GM21390 (cell line): ENCODE data around the gene MIA3.
"Not testable (repeated sequence)": the region's sequence is repeated elsewhere in the genome, so short reads cannot be mapped to it uniquely, and the experiment has no call there.

Experiments used
- ATAC-seq: cut with Tn5 transposase; IDR thresholded peaks from one replicate; pipeline ENCODE4 v1.9.1; 2021; ENCODE audit not compliant: unreplicated experiment

The MIA3 gene

DNA sequence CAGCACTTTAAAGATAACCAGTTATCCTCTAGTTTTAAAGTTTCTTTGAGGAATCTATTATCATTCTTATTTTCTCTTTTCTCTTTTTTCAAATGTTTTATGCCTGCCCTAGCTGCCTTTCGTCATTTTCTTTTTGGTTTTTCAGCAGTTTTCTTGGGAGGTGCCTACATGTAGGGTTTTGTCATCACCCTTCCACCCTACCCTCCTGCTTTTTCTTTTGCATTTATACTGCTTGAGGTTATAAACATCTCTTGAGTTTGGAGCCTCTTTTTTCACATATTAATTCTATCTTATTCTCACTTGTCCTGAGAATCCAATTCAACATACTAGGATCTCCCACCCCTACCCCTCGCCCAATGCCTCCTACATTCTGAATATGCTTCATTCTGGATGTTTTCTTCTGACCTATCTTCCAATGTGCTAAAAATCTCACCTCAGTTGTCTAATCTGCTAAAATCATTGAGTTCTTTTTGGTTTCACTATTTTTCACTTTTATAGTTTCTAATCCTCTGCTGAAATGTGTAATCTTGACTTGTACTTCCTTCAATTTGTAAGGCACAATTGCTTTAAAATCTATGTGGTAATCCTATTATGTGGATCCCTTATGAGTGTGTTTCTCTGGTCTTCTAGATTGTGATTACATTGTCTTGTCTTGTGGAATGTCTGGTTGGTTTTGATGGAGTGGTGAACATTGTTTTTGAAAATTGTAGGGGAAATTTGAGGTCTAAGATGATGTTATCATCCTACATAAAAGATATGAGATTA lies 38.7 kb downstream of the MIA3 start:
- ATAC-seq = no peak

GRCh38 chr1:222657899-222658298 lies 40.0 kb downstream of the MIA3 start:
- ATAC-seq = no peak

- ATAC-seq = no peak
These were observed 45.6 kb downstream of the MIA3 start for GRCh38 chr1:222663431-222663934.

GRCh38 chr1:222665964-222666363 lies 48.1 kb downstream of the MIA3 start:
- no peak for ATAC-seq

- ATAC-seq = not testable (repeated sequence)
These were observed 50.3 kb downstream of the MIA3 start for GRCh38 chr1:222668184-222668583.

- not testable (repeated sequence) for ATAC-seq
These were observed 51.2 kb downstream of the MIA3 start for GRCh38 chr1:222669107-222669506.

- ATAC-seq = no peak
These were observed 52.2 kb downstream of the MIA3 start for GRCh38 chr1:222670110-222670509.

GRCh38 chr1:222680080-222680479 lies 62.2 kb downstream of the MIA3 start:
- no peak for ATAC-seq

GRCh38 chr1:222691016-222691415 lies 73.1 kb downstream of the MIA3 start:
- no peak for ATAC-seq

DNA sequence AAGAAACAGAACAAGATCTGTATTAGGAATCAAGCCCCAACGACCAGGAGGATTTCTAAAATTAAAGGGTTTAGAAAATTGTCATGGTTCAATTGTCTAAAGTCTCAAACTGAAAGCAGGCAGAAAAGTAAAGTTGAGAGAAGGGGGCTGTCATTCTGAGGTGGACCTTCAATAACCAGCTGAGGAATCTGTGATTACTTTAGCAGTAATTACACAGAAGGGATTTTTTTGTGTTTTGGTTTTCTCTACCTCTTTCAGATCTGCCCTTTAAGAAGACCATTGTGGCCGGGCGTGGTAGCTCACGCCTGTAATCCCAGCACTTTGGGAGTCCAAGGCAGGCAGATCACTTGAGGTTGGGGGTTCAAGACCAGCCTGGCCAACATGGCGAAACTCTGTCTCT lies 77.0 kb downstream of the MIA3 start:
- ATAC-seq = no peak

- ATAC-seq = no peak
These were observed 78.8 kb downstream of the MIA3 start for GRCh38 chr1:222696741-222697140.

DNA sequence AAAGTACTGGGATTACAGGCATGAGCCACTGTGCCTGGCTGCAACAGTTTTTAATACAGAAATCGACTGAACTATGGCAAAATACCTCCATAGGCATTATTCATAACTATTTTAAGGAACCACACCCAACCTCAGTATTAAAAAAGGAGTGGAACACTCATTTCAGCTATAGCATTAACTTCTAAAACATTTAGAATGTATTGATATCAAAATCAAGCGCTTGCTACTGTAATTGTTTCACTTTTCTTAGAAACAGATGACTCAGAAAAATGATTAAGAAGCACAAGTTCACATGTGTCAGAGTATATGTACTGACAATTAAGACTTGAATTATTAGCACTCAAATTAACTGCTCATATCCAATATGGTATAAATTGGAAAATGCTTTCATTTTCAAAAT lies 79.3 kb downstream of the MIA3 start:
- ATAC-seq = no peak

GRCh38 chr1:222697826-222698225 lies 79.9 kb downstream of the MIA3 start:
- no peak for ATAC-seq

DNA sequence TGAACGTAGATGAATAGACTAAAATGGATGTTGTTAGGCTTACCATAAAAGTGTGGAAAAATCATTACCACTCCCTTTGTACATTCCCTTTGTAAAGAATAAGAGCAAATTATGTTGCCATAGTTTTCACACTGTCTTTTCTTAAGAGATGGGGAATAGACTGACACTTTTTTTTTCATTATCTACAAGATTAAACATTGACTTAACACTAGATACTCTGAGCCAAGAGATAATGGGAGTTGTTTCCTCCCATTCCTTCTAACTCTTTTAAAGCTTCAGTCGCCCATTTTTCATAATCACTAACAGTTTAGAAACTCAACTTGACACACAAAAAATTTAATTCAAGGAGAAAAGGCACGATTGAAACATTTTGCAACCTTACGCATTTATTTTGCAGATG lies 84.3 kb downstream of the MIA3 start:
- ATAC-seq = no peak

- ATAC-seq = no peak
These were observed 86.4 kb downstream of the MIA3 start for GRCh38 chr1:222704260-222704659.

DNA sequence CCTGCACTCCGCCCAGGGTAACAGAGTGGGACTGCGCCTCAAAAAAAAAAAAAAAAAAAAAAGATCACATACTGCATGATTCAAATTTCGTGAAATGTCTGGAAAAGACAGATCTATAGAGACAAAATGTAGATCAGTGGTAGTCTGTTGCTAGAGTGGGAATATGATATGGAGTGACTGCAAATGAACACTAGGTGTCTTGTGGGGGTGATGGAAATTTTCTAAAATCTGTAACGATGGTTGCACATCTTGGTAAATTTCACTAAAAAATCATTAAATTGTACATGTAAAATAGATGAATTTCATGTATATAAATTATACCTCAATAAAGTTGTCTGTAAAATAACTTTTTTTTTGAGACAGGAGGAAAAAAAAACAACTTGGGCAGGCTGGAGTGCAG lies 88.9 kb downstream of the MIA3 start:
- no peak for ATAC-seq

DNA sequence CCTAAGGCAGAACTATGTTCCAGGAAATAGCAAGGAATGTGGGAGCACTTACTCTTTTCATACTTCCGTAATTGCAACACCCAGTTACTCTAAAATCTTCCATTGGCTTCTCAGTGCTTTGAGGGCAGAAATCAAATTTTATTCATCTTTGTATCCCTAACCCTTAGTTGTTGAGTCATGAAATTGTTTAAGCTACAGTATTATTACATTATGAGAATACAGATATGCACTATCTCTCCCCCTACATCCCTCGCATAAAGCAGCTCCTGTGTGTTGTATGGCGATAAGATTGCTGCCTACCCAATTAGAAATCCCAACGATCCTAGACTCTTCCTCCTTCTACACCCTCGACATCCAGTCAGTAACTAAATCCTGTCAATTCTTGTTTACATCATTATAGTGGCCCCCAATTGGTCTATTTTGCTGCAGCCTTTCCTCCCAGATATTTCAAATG lies 91.8 kb downstream of the MIA3 start:
- ATAC-seq = no peak

- ATAC-seq = peak; percentile 37
These were observed 93.7 kb downstream of the MIA3 start for GRCh38 chr1:222711319-222712252.

DNA sequence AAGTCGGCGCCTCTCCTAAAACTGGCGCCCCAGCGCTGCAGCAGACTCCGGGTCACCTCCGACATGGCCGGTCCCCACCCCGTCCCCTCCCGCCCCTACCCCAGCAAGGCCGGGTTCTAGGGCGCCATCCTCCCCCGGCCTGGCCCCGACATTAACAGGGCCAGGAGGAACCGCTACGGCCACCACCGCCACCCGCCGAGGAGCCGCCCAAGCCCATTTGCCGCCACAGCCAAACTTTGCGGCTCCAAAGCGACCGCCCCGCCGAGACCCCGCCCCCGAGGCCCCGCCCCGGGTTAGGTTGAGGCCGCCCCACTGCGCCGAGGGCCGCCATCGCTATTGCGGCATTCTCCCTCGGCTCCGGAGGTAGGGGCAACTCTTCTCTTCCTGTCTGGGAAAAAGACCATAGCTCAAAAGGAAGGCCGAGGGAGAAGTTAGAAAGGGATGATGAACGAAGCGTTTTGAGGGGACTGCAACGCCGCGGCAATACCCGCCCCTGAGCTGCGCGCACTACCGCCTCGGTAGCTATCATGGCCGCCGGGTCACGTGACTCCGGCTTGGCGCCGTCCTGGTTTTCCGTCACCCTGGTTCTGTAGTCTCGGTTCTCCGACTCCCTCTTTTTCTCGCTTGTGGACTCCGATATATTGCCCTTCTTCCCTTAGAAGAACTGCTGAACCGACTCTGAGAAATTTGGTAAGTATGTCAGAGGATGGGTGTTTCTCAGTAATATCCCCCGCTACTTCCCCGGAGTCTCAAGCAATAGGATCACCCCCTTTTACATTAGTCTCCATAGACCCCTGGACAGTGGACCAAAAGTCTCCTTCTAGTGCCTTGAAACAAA lies 94.6 kb downstream of the MIA3 start, which contains the start of the genes AIDA and BROX:
AIDA (minus strand) TSS at position 239 of the 838 bp plus-strand sequence; CDS start at position 65, 174 bp downstream.
BROX (plus strand) TSS at position 312 of the 838 bp plus-strand sequence. CDS start 3,136 bp downstream, outside the sequence.
- peak; percentile 69 for ATAC-seq

DNA sequence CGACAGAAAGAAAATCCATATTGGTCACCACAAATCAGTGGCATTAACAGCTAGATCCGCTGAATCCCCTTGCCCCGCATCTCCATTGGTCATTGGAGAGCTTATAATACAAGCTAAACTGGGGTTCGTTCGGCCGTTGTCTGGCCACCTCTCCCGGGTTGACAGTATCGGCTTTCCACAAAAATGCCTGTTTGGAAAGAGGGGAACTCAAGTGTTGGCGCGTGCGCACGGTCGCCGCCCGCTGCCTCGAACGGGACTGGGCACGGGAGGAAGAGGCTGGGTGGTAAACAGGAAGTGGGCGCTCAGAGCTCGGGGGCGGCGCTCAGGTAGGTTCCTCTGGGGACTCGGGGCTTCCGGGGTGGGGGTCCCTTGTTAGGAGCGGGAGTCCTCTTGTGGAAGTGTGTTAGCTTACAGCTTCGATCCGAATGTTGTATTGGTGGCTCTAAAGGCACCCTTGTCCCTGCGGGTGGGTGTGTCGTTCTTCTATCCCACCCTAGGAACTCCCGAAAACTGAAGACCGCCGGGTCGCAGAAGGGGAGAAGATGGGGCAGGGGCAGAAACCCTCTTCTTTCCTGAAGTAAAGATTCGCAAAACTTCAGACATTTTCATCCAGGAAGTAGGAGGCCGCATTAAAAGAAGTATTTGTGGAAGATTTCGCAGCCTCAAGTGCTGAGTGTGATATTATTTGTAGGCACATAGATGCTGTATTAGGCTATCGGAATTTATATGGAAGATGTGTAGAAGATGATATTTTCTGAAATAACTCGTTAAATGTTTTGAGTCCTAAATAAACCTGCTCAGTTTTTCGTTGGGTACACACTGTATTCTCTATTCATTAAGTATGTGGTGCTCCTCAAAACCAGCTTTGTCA lies 95.4 kb downstream of the MIA3 start:
- peak; percentile 63 for ATAC-seq
